Mammary epithelial cell (primary cell): ENCODE measurements around the gene HOXB1.

ENCODE experiments used
- CTCF ChIP-seq, 2 donors: IDR thresholded peaks in 1 of 2; conservative IDR thresholded peaks in 1 of 2; 2 replicates each; pipeline ENCODE4 v1.5.1; 2011 to 2012; ENCODE audit warnings: inconsistent platforms in 2 of 2, low read length in 2 of 2, mild to moderate bottlenecking in 2 of 2, control low read depth in 1 of 2, low read depth in 1 of 2; ENCODE audit not compliant: insufficient read depth in 1 of 2; ENCODE audit errors: extremely low read depth in 1 of 2
- EZH2 ChIP-seq: IDR thresholded peaks from 2 replicates; pipeline ENCODE4 v1.6.1; 2012; ENCODE audit warnings: low read length, inconsistent platforms, borderline replicate concordance

DNA sequence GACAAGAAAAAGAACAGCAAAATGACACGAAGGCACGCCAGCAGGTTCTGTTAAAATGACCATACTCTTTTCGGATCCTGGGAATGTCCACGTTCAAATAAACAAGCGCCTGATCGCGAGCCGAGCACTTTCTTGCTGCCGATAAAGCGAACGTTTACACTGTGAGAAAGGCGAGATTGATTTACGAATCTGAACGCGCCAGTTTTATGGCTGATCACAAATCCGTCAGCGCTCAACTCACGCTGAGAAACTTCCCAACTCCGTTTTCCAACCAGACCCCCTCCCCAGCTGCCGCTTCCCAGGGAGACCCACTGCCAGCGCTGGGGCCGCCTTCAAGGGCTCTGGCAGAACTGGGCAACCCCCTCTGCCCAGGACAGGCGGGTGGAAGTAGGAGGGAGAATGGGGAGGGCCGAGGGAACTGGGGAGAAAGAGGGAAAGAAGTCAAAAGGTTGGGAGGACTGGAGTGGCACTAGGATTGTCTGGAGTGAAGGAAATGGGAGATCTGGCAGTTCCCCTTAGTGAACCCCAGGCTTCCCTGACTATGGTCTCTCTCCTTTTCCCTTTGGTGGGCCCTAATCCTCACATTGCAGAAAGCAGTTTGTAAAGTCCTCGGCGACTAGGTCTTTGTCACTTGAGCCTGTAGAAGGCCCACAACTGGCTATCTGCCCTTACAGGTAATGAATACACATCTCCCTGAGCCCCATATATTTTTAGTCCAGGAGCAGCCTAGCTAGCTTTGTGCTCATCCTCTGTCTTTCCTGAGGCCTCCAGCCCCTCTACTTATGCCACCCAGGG lies 40.4 kb upstream of the HOXB1 start:
- TF ChIP-seq CTCF (conservative IDR thresholded peaks at IDR 0.05 in 1 of 2, IDR thresholded peaks at IDR 0.05 in 1 of 2; ENCODE audit: extremely low read depth in 1 of 2, insufficient read depth in 1 of 2, low read depth in 1 of 2, low read length in 2 of 2) (no peak), EZH2 (no peak)
